ENCODE results near the gene MTMR10. TPM values are rescaled to one million over a fixed set of nuclear protein-coding genes. Genes with fewer than 3 reads are reported as not detected.

Gene MTMR10
- total RNA-seq, 4 donors from 2014 or later = 36.2 to 64.8 (median 45.9) TPM

GRCh38 chr15:30979457-30979856 is 12.0 kb downstream of the MTMR10 start:
- intact Hi-C loops (cut with DNase I) = no loop called here
- 90 to 94% methylated on average over 5 of the region's 5 CpGs for WGBS, 2 donors
- DNase-seq = no peak
- no peaks in the 10 kb centered on the region for H3K27me3 ChIP-seq
- TF ChIP-seq POLR2A (IDR thresholded peaks at IDR 0.05) = no peak
- no peak for TF ChIP-seq CTCF (IDR thresholded peaks at IDR 0.05)
- H3K4me3 ChIP-seq (replicated peaks in 1 of 3) = no peak overlapping the region
- H3K4me1 ChIP-seq = peaks cover 24 to 34% of the 10 kb centered on the region in 2 donors
- peaks cover 0 to under 1% of the 10 kb centered on the region in 2 donors for H3K36me3 ChIP-seq
- H3K27ac ChIP-seq = no peak overlapping the region
- H3K9me3 ChIP-seq = no peaks in the 10 kb centered on the region

GRCh38 chr15:30978328-30978727 is 13.1 kb downstream of the MTMR10 start:
- H3K4me1 ChIP-seq = peaks cover 19 to 23% of the 10 kb centered on the region in 2 donors
- H3K4me3 ChIP-seq (replicated peaks in 1 of 3) = no peak overlapping the region
- TF ChIP-seq POLR2A (IDR thresholded peaks at IDR 0.05) (no peak), CTCF (IDR thresholded peaks at IDR 0.05) (no peak)

GRCh38 chr15:30974112-30974511 is 17.3 kb downstream of the MTMR10 start:
- DNase-seq = no peak
- no peak for TF ChIP-seq POLR2A (IDR thresholded peaks at IDR 0.05)
- TF ChIP-seq CTCF (IDR thresholded peaks at IDR 0.05) = no peak
- intact Hi-C loops (cut with DNase I) = no loop called here
- Histone ChIP-seq H3K9me3 (no peaks in the 10 kb centered on the region), H3K36me3 (peaks cover 11 to 14% of the 10 kb centered on the region in 2 donors), H3K27ac (no peak overlapping the region), H3K4me3 (replicated peaks in 1 of 3) (no peak overlapping the region), H3K4me1 (peaks cover 5 to 9% of the 10 kb centered on the region in 2 donors), H3K27me3 (no peaks in the 10 kb centered on the region)
- WGBS, 2 donors = 91 to 93% methylated on average over 5 of the region's 5 CpGs

More at GRCh38 chr15:30978328-30978727, 13.1 kb downstream of the MTMR10 start:
- Histone ChIP-seq H3K27ac (no peak overlapping the region), H3K27me3 (no peaks in the 10 kb centered on the region), H3K9me3 (no peaks in the 10 kb centered on the region), H3K36me3 (peaks cover 4 to 6% of the 10 kb centered on the region in 2 donors)
- no peak for DNase-seq
- intact Hi-C loops (cut with DNase I) = no loop called here

DNA sequence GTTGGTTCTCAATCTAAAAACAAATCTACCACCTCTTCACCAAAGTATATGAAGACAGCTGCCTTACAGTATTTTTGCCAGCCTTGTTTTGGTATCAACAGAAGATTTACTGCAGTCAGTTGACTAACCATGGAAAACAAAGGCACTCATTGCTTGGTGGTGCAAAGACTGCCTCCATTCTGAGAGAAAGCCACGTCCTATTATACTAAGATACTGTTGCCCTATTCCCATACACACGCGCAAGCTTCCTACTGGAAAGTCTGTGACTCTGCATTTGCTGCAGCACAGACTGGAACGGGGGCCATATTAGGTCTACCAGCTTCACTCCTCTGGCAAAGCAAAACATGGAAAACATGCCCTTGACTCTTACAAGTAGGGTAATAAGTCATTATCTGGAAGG is 18.0 kb downstream of the MTMR10 start:
- TF ChIP-seq CTCF (IDR thresholded peaks at IDR 0.05) (no peak), POLR2A (IDR thresholded peaks at IDR 0.05) (no peak)
- Histone ChIP-seq H3K4me1 (peaks cover 4 to 7% of the 10 kb centered on the region in 2 donors), H3K9me3 (no peaks in the 10 kb centered on the region), H3K27me3 (no peaks in the 10 kb centered on the region), H3K4me3 (replicated peaks in 1 of 3) (no peak overlapping the region), H3K27ac (no peak overlapping the region), H3K36me3 (peaks cover 11 to 14% of the 10 kb centered on the region in 2 donors)
- no peak for DNase-seq
- 94 to 98% methylated on average over 4 of the region's 4 CpGs for WGBS, 2 donors
- intact Hi-C loops (cut with DNase I) = no loop called here

DNA sequence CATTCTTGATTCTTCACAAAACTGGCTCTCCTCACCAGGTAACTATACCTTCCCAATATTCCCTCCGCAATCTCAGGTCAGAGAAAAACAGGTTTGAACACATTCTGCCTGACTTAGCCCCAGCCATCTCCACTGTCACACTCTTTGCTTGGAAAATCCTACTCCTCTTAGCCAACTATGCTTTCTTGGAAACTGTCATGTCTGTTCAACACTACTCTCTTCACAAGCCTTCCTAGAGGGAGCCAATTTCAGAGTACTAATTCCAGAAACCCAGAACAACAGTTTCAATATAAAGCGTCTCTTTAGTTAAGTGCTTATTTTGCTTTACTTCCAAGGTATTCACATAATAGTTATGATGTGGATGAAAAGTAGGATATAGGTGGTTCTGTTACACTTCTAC is 21.7 kb downstream of the MTMR10 start:
- Histone ChIP-seq H3K36me3 (peaks cover 11 to 17% of the 10 kb centered on the region in 2 donors), H3K4me1 (no peaks in the 10 kb centered on the region), H3K9me3 (no peaks in the 10 kb centered on the region), H3K27ac (no peak overlapping the region), H3K27me3 (no peaks in the 10 kb centered on the region), H3K4me3 (replicated peaks in 1 of 3) (no peak overlapping the region)
- TF ChIP-seq POLR2A (IDR thresholded peaks at IDR 0.05) (no peak), CTCF (IDR thresholded peaks at IDR 0.05) (no peak)
- intact Hi-C loops (cut with DNase I) = no loop called here
- no peak for DNase-seq
- WGBS, 2 donors = 95 to 96% methylated on average over 2 of the region's 2 CpGs
